ENCODE measurements around the gene BEND6.

The BEND6 gene

GRCh38 chr6:57069228-57069627, 114.3 kb downstream of the BEND6 start:
- Histone ChIP-seq H3K4me3 (ENCODE audit: low read length) (no peak overlapping the region), H3K36me3 (ENCODE audit: control insufficient read depth, insufficient read depth, low read length, severe bottlenecking) (peaks cover 8% of the 10 kb centered on the region), H3K9me3 (ENCODE audit: control insufficient read depth, low read length) (no peaks in the 10 kb centered on the region), H3K4me1 (ENCODE audit: control insufficient read depth, insufficient read depth, low read length) (peaks cover 9% of the 10 kb centered on the region), H3K9ac (ENCODE audit: low read length) (no peak overlapping the region), H3K27me3 (replicated peaks; ENCODE audit: control insufficient read depth, insufficient read depth, low read length) (no peaks in the 10 kb centered on the region)
- no peak for DNase-seq (ENCODE audit: low read depth)

- Histone ChIP-seq H3K9ac (ENCODE audit: low read length) (no peak overlapping the region), H3K4me1 (ENCODE audit: control insufficient read depth, insufficient read depth, low read length) (peaks cover 4% of the 10 kb centered on the region), H3K4me3 (ENCODE audit: low read length) (no peak overlapping the region), H3K36me3 (ENCODE audit: control insufficient read depth, insufficient read depth, low read length, severe bottlenecking) (peaks cover 5% of the 10 kb centered on the region), H3K27me3 (replicated peaks; ENCODE audit: control insufficient read depth, insufficient read depth, low read length) (no peaks in the 10 kb centered on the region), H3K9me3 (ENCODE audit: control insufficient read depth, low read length) (no peaks in the 10 kb centered on the region)
- DNase-seq (ENCODE audit: low read depth) = no peak
These were observed 115.0 kb downstream of the BEND6 start for GRCh38 chr6:57069920-57070331.

GRCh38 chr6:57072108-57072507, 117.2 kb downstream of the BEND6 start:
- DNase-seq (ENCODE audit: low read depth) = no peak
- H3K4me1 ChIP-seq (ENCODE audit: control insufficient read depth, insufficient read depth, low read length) = peaks cover 3% of the 10 kb centered on the region
- H3K9ac ChIP-seq (ENCODE audit: low read length) = no peak overlapping the region
- no peak overlapping the region for H3K4me3 ChIP-seq (ENCODE audit: low read length)
- H3K27me3 ChIP-seq (replicated peaks; ENCODE audit: control insufficient read depth, insufficient read depth, low read length) = no peaks in the 10 kb centered on the region
- no peaks in the 10 kb centered on the region for H3K36me3 ChIP-seq (ENCODE audit: control insufficient read depth, insufficient read depth, low read length, severe bottlenecking)
- no peaks in the 10 kb centered on the region for H3K9me3 ChIP-seq (ENCODE audit: control insufficient read depth, low read length)

- DNase-seq (ENCODE audit: low read depth) = no peak
- no peak overlapping the region for H3K9ac ChIP-seq (ENCODE audit: low read length)
- no peak overlapping the region for H3K4me3 ChIP-seq (ENCODE audit: low read length)
- no peaks in the 10 kb centered on the region for H3K27me3 ChIP-seq (replicated peaks; ENCODE audit: control insufficient read depth, insufficient read depth, low read length)
- no peaks in the 10 kb centered on the region for H3K36me3 ChIP-seq (ENCODE audit: control insufficient read depth, insufficient read depth, low read length, severe bottlenecking)
- H3K4me1 ChIP-seq (ENCODE audit: control insufficient read depth, insufficient read depth, low read length) = no peaks in the 10 kb centered on the region
- H3K9me3 ChIP-seq (ENCODE audit: control insufficient read depth, low read length) = peaks cover 4% of the 10 kb centered on the region
These were observed 119.5 kb downstream of the BEND6 start for GRCh38 chr6:57074383-57074782.

- DNase-seq (ENCODE audit: low read depth) = no peak
- no peaks in the 10 kb centered on the region for H3K36me3 ChIP-seq (ENCODE audit: control insufficient read depth, insufficient read depth, low read length, severe bottlenecking)
- H3K27me3 ChIP-seq (replicated peaks; ENCODE audit: control insufficient read depth, insufficient read depth, low read length) = no peaks in the 10 kb centered on the region
- no peak overlapping the region for H3K4me3 ChIP-seq (ENCODE audit: low read length)
- no peak overlapping the region for H3K9ac ChIP-seq (ENCODE audit: low read length)
- H3K4me1 ChIP-seq (ENCODE audit: control insufficient read depth, insufficient read depth, low read length) = no peaks in the 10 kb centered on the region
- peaks cover 7% of the 10 kb centered on the region for H3K9me3 ChIP-seq (ENCODE audit: control insufficient read depth, low read length)
These were observed 120.2 kb downstream of the BEND6 start for GRCh38 chr6:57075092-57075491.
